ENCODE measurements around the gene ERF. TPM values are rescaled to one million over a fixed set of nuclear protein-coding genes. Genes with fewer than 3 reads are reported as not detected.
A peak's percentile ranks its signal among the peaks of the same experiment; 100 is the strongest.

Gene ERF
- total RNA-seq, 1 donor from 2014 or later, result 33.5 TPM

DNA sequence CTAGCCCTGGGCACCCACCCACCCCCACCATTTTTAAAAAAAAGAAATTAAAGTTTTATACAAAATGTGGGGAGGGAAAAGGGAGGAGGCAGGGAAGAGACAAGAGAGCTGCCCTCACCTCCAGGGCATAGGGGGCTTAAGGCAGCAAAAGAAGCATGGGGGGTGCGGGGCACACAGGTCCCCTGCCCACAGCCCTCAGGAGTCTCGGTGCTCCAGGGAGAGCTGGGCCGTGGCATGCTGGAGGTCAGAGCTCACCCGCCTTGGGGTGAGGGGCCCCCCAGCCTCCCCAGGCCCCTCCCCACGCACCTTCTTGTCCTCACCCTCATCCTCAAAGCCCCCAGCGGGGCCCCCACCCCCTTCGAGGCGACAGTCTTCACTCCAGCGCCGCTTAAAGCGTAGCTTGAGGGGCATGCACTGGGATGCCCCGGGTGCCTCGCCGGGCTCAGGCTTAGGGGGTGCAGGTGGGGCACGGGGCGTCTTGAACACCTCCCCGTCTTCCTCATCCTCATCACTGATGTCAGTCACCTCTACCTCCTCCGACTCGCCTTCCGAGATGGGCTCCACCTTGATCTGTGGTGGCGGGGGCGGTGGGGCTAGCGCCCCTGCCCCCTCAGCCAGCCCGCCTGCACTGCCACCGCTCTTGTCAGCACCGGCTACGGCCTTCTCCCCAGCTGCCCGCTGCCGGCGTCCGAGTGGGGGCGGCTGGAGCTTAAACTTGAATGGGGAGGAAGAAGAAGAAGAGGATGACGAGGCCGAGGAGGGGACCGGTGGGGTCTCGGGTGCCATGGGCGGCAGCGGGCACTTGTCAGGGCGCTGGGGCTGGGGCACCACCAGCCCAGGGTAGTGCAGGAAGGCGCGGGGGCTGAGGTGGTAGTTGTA lies 6.4 kb downstream of the ERF start:
- no peaks in the 10 kb centered on the region for H3K27me3 ChIP-seq (ENCODE audit: low read depth)
- TF ChIP-seq, protein P1, sequence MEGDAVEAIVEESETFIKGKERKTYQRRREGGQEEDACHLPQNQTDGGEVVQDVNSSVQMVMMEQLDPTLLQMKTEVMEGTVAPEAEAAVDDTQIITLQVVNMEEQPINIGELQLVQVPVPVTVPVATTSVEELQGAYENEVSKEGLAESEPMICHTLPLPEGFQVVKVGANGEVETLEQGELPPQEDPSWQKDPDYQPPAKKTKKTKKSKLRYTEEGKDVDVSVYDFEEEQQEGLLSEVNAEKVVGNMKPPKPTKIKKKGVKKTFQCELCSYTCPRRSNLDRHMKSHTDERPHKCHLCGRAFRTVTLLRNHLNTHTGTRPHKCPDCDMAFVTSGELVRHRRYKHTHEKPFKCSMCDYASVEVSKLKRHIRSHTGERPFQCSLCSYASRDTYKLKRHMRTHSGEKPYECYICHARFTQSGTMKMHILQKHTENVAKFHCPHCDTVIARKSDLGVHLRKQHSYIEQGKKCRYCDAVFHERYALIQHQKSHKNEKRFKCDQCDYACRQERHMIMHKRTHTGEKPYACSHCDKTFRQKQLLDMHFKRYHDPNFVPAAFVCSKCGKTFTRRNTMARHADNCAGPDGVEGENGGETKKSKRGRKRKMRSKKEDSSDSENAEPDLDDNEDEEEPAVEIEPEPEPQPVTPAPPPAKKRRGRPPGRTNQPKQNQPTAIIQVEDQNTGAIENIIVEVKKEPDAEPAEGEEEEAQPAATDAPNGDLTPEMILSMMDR (IDR thresholded peaks at IDR 0.05; ENCODE audit: borderline replicate concordance), result no peak
- H3K4me3 ChIP-seq, result no peak overlapping the region
- no peaks in the 10 kb centered on the region for H3K9me3 ChIP-seq (replicated peaks)
- intact Hi-C loops (cut with micrococcal nuclease), result no loop called here
- H3K4me1 ChIP-seq, result peaks cover 94% of the 10 kb centered on the region
- H3K36me3 ChIP-seq, result peaks cover 20% of the 10 kb centered on the region
- no peak for DNase-seq
- H3K27ac ChIP-seq (replicated peaks), result peak overlapping the region; percentile 99

GRCh38 chr19:42247640-42248199 lies 7.2 kb downstream of the ERF start:
- Histone ChIP-seq H3K4me3 (no peak overlapping the region), H3K4me1 (peaks cover 89% of the 10 kb centered on the region), H3K36me3 (peaks cover 20% of the 10 kb centered on the region), H3K9me3 (replicated peaks) (no peaks in the 10 kb centered on the region), H3K27me3 (ENCODE audit: low read depth) (no peaks in the 10 kb centered on the region), H3K27ac (replicated peaks) (peak overlapping the region; percentile 93)
- DNase-seq, result no peak
- intact Hi-C loops (cut with micrococcal nuclease), result no loop called here
- TF ChIP-seq, protein P1 (IDR thresholded peaks at IDR 0.05; ENCODE audit: borderline replicate concordance), result no peak

GRCh38 chr19:42246922-42247639 lies 7.8 kb downstream of the ERF start:
- no peaks in the 10 kb centered on the region for H3K27me3 ChIP-seq (ENCODE audit: low read depth)
- peaks cover 20% of the 10 kb centered on the region for H3K36me3 ChIP-seq
- no peaks in the 10 kb centered on the region for H3K9me3 ChIP-seq (replicated peaks)
- DNase-seq, result no peak
- no peak overlapping the region for H3K4me3 ChIP-seq
- TF ChIP-seq, protein P1 (IDR thresholded peaks at IDR 0.05; ENCODE audit: borderline replicate concordance), result no peak
- peaks cover 84% of the 10 kb centered on the region for H3K4me1 ChIP-seq
- intact Hi-C loops (cut with micrococcal nuclease), result no loop called here
- H3K27ac ChIP-seq (replicated peaks), result peak overlapping the region; percentile 93

- Histone ChIP-seq H3K4me1 (peaks cover 84% of the 10 kb centered on the region), H3K27ac (replicated peaks) (peak overlapping the region; percentile 93), H3K27me3 (ENCODE audit: low read depth) (no peaks in the 10 kb centered on the region), H3K36me3 (peaks cover 20% of the 10 kb centered on the region), H3K9me3 (replicated peaks) (no peaks in the 10 kb centered on the region), H3K4me3 (no peak overlapping the region)
- TF ChIP-seq, protein P1 (IDR thresholded peaks at IDR 0.05; ENCODE audit: borderline replicate concordance), result peak; percentile 79
- intact Hi-C loops (cut with micrococcal nuclease), result no loop called here
- DNase-seq, result peak; percentile 75
These were observed 8.6 kb downstream of the ERF start for GRCh38 chr19:42246143-42246921.

DNA sequence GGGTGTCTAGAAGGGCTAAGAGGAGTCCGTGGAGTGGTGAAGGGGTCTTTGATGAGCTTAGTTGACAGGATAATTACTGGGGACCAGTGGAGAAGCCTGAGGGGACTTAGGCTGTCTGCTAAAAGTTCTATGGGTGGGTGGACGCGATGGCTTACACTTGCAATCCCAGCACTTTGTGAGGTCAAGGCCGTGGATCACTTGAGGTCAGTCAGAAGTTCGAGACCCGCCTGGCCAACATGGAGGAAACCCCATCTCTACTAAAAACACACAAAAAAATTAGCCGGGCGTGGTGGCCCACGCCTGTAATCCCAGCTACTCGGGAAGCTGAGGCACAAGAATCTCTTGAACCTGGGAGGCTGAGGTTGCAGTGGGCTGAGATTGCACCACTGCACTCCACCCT lies 9.7 kb downstream of the ERF start:
- TF ChIP-seq, protein P1 (IDR thresholded peaks at IDR 0.05; ENCODE audit: borderline replicate concordance), result no peak
- DNase-seq, result no peak
- no peaks in the 10 kb centered on the region for H3K9me3 ChIP-seq (replicated peaks)
- no peaks in the 10 kb centered on the region for H3K27me3 ChIP-seq (ENCODE audit: low read depth)
- peak overlapping the region; percentile 93 for H3K27ac ChIP-seq (replicated peaks)
- peaks cover 84% of the 10 kb centered on the region for H3K4me1 ChIP-seq
- peaks cover 20% of the 10 kb centered on the region for H3K36me3 ChIP-seq
- peak overlapping the region; percentile 88 for H3K4me3 ChIP-seq
- intact Hi-C loops (cut with micrococcal nuclease), result no loop called here
